HEK293T (cell line): ENCODE measurements around the gene SOCS7.
"Not testable (repeated sequence)": the region's sequence is repeated elsewhere in the genome, so short reads cannot be mapped to it uniquely, and the experiment has no call there.

Source experiments
- CTCF ChIA-PET: fragments of 350-600 bp; formaldehyde crosslinking; extraction: SDS; loops from one replicate; lab custom pipeline; 2021; ENCODE audit warnings: antibody characterized with exemption, inconsistent platforms; lab: Yijun Ruan, JAX
- POLR2A ChIA-PET: fragments of 350-600 bp; formaldehyde crosslinking; extraction: SDS; loops from one replicate; lab custom pipeline; 2020; ENCODE audit warnings: antibody characterized with exemption, inconsistent platforms; lab: Yijun Ruan, JAX
- DNase-seq: peaks from one replicate; pipeline ENCODE4 v3.0.0; 2012; ENCODE audit warnings: mixed read lengths; ENCODE audit errors: extremely low spot score
- ARNT ChIP-seq: fragments of 450-650 bp; IDR thresholded peaks from 2 replicates; pipeline ENCODE4 v1.6.1; 2017; ENCODE audit warnings: mild to moderate bottlenecking
- BHLHE40 ChIP-seq: fragments of 450-650 bp; IDR thresholded peaks from 2 replicates; pipeline ENCODE4 v1.6.1; 2016; ENCODE audit warnings: mild to moderate bottlenecking, moderate library complexity, borderline replicate concordance
- CTBP1 ChIP-seq: fragments of 450-650 bp; IDR thresholded peaks from 2 replicates; pipeline ENCODE4 v1.6.1; 2016; ENCODE audit warnings: borderline replicate concordance
- ELF4 ChIP-seq: fragments of 450-650 bp; IDR thresholded peaks from 2 replicates; pipeline ENCODE4 v1.6.1; 2017; ENCODE audit warnings: antibody characterized with exemption
- FOXA1 ChIP-seq: fragments of 450-650 bp; IDR thresholded peaks from 2 replicates; pipeline ENCODE4 v1.6.1; 2016; ENCODE audit warnings: mild to moderate bottlenecking
- FOXK2 ChIP-seq: fragments of 450-650 bp; IDR thresholded peaks from 2 replicates; pipeline ENCODE4 v1.6.1; 2016; ENCODE audit warnings: mild to moderate bottlenecking
- FOXM1 ChIP-seq: fragments of 450-650 bp; IDR thresholded peaks from 2 replicates; pipeline ENCODE4 v1.6.1; 2017; ENCODE audit warnings: mild to moderate bottlenecking, borderline replicate concordance
- HDGF ChIP-seq: fragments of 450-650 bp; IDR thresholded peaks from 2 replicates; pipeline ENCODE4 v1.6.1; 2017; ENCODE audit warnings: antibody characterized with exemption, borderline replicate concordance
- L3MBTL2 ChIP-seq: fragments of 450-650 bp; conservative IDR thresholded peaks from 2 replicates; pipeline ENCODE4 v1.6.1; 2016; ENCODE audit warnings: mild to moderate bottlenecking
- LEF1 ChIP-seq: fragments of 450-650 bp; IDR thresholded peaks from 2 replicates; pipeline ENCODE4 v1.6.1; 2017; ENCODE audit warnings: mild to moderate bottlenecking, borderline replicate concordance
- NFRKB ChIP-seq: fragments of 450-650 bp; IDR thresholded peaks from 2 replicates; pipeline ENCODE4 v1.6.1; 2016; ENCODE audit warnings: mild to moderate bottlenecking, moderate library complexity
- SP1 ChIP-seq: fragments of 450-650 bp; IDR thresholded peaks from 2 replicates; pipeline ENCODE4 v1.6.1; 2017
- SUZ12 ChIP-seq: fragments of 450-650 bp; IDR thresholded peaks from 2 replicates; pipeline ENCODE4 v1.6.1; 2016; ENCODE audit warnings: mild to moderate bottlenecking
- TARDBP ChIP-seq: fragments of 450-650 bp; IDR thresholded peaks from 2 replicates; pipeline ENCODE4 v1.6.1; 2016
- ZNF384 ChIP-seq: fragments of 450-650 bp; IDR thresholded peaks from 2 replicates; pipeline ENCODE4 v1.6.1; 2016
- TF ChIP-seq, protein P1 (sequence below): fragments of 450-650 bp; IDR thresholded peaks from 2 replicates; pipeline ENCODE4 v1.6.1; 2016

SOCS7 gene

DNA sequence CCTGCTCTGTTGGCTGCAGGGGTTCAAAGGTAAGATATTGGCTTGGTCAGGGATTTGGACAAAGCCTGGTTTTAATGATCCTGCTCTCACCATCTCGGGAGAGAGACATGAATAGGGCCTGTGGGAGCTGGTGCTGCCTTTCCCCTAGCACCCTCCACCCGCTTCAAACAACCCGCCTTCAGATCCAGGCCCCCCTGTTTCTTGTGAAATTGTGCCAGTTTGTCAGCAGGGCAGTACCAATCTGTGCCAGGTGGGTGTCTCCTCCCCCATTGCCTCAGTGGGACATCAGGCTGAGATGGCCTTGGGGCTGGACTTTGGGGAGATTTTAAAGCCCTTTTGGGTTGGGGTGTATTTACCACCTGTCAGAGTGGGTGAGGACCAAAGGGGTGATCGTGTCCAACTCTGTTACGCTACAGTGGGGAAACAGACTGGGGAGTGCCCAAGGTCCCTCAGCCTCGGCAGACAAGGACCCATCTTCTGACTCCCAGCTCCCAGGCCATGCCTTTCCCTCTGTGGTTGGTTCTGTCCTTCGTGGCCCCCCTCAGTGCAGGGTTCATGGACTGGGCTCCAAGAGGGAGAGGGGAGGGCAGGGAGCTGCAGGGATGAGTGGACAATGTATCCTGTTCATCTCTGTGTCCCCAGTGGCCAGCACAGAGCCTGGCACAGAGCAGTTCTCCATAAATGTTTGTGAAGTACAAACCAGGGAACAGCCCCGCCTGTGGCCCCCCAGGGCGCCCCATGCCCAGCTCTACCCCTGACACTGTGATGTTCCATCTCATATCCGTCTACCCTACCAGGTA lies 79.9 kb downstream of the SOCS7 start:
- ChIA-PET CTCF (interaction anchor here (1.3 kb wide), 1 partner anchor 8 kb away, joined by 5 read pairs; no protein-coding TSS in a partner anchor), POLR2A (no interaction called here)
- TF ChIP-seq LEF1 = no peak
- no peak for DNase-seq

DNA sequence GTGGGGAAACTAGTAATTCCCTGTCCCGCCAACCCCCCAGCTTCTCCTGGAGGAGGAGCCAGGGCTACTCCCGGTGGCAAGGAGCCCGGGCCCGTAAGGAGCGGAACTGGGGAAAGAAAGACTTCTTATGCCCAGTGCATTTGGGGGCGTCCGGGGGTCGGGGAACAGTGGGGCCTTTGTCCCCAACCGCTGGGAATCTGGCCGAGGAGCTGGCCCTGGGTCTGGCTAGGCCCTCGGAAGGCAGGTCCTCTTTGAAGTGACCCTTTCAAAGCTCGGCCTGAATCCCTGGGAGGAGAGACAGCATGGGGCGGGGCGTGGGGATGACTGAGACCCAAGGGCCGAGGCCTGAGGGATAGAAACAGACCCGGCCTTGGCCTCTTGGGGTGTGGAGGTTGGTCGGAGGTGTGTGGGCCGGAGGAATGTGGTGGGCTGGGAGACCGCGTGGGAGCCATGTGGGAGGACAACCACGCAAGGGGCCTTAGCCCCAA lies 82.6 kb downstream of the SOCS7 start:
- ChIA-PET CTCF (no interaction called here), POLR2A (interaction anchor here (0.6 to 1.3 kb wide), 2 partner anchors 20 to 83 kb away, joined by 3 read pairs; partner anchors contain the start of gene SOCS7)
- TF ChIP-seq SUZ12 (no peak), ELF4 (no peak), FOXM1 (no peak), BHLHE40 (no peak), L3MBTL2 (no peak), ARNT (no peak), FOXK2 (no peak), HDGF (no peak), NFRKB (no peak)
- TF ChIP-seq, protein P1, sequence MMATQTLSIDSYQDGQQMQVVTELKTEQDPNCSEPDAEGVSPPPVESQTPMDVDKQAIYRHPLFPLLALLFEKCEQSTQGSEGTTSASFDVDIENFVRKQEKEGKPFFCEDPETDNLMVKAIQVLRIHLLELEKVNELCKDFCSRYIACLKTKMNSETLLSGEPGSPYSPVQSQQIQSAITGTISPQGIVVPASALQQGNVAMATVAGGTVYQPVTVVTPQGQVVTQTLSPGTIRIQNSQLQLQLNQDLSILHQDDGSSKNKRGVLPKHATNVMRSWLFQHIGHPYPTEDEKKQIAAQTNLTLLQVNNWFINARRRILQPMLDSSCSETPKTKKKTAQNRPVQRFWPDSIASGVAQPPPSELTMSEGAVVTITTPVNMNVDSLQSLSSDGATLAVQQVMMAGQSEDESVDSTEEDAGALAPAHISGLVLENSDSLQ = no peak
- DNase-seq = no peak

DNA sequence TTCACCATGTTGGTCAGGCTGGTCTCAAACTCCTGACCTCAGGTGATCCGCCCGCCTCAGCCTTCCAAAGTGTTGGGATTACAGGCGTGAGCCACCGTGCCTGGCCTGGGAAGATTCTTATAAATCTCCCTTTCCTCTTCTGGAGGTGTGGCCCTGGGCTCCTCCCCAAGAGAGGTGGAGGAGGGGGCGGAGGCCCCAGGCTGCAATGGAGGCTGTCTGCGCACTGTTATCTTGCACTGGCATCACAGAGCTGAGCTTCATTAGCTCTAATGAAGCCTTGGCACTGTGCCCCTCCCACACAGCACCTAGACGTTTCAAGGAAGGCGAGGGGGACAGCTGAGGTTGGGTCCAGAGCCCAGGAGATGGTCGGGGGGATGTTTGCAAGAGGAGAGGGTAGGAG lies 84.2 kb downstream of the SOCS7 start:
- TF ChIP-seq FOXM1 = no peak
- TF ChIP-seq FOXA1 = no peak
- TF ChIP-seq HDGF = no peak
- no peak for TF ChIP-seq FOXK2
- TF ChIP-seq ELF4 = no peak
- TF ChIP-seq BHLHE40 = no peak
- no peak for TF ChIP-seq SP1
- no peak for TF ChIP-seq ZNF384
- no peak for TF ChIP-seq SUZ12
- TF ChIP-seq L3MBTL2 = no peak
- ChIA-PET POLR2A (no interaction called here), CTCF (no interaction called here)
- DNase-seq = no peak

DNA sequence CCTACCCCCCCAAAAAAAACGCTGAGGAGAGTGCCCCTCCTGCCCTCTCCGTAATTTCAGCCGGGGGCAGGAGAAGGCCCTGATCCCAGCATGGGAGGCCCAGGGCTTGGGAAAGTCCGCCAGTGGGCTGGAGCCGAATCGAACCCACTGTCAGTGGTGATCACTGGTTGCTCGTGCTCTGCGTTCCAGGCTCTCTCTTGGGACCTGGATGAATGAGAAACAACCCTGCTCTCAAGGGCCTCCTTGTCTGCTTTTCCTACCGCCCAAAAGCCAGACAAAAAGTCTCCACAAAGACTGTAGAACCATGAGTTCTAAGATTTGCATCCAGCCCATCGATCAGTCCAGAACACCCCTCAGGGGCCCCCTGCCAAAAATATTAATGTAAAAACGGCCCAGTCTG lies 84.7 kb downstream of the SOCS7 start:
- CTCF ChIA-PET = no interaction called here
- TF ChIP-seq ARNT (no peak), CTBP1 (no peak), NFRKB (no peak), ELF4 (no peak), SUZ12 (no peak), ZNF384 (no peak), HDGF (no peak), LEF1 (no peak), L3MBTL2 (no peak), SP1 (no peak), FOXA1 (no peak), FOXM1 (no peak), FOXK2 (no peak), TARDBP (no peak), BHLHE40 (no peak)
- TF ChIP-seq, protein P1 = no peak
- DNase-seq = no peak
- POLR2A ChIA-PET = no interaction called here

DNA sequence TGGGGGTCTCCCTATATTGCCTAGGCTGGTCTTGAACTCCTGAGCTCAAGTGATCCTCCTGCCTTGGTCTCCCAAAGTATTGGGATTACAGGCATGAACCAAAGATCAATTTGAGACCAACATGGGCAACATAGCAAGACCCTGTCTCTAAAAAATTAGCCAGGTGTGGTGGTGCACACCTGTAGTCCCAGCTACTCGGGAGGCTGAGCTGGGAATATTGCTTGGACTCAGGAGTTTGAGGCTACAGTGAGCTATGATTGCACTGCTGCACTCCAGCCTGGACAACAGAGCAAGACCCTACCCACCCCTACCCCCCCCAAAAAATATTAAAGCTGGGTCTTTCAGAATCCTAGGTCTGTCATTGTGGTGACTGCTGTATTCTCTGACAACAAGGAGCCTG lies 85.7 kb downstream of the SOCS7 start:
- CTCF ChIA-PET, DNase-seq, POLR2A ChIA-PET: not testable (repeated sequence)

DNA sequence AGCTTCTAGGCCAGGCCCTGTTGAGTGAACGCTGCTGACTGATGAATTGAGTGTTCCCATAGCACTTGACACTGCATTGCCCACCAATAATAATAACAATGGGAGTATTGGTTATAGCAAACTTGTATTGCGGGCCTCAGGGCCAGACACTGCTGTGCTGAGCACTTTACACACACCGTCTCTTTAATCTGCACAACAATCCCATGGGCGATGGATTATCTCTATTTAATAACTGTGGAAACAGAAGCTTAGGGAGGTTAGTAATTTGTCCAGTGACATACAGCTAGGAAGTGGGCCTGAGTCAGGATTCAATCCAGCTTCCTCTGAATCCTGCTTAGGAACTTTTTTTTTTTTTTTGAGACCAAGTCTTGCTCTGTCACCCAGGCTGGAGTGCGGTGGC lies 87.8 kb downstream of the SOCS7 start:
- CTCF ChIA-PET = no interaction called here
- DNase-seq = no peak
- POLR2A ChIA-PET = no interaction called here
- TF ChIP-seq L3MBTL2 = no peak
- TF ChIP-seq CTBP1 = no peak
- TF ChIP-seq, protein P1 = no peak
- no peak for TF ChIP-seq BHLHE40
- TF ChIP-seq SP1 = no peak

DNA sequence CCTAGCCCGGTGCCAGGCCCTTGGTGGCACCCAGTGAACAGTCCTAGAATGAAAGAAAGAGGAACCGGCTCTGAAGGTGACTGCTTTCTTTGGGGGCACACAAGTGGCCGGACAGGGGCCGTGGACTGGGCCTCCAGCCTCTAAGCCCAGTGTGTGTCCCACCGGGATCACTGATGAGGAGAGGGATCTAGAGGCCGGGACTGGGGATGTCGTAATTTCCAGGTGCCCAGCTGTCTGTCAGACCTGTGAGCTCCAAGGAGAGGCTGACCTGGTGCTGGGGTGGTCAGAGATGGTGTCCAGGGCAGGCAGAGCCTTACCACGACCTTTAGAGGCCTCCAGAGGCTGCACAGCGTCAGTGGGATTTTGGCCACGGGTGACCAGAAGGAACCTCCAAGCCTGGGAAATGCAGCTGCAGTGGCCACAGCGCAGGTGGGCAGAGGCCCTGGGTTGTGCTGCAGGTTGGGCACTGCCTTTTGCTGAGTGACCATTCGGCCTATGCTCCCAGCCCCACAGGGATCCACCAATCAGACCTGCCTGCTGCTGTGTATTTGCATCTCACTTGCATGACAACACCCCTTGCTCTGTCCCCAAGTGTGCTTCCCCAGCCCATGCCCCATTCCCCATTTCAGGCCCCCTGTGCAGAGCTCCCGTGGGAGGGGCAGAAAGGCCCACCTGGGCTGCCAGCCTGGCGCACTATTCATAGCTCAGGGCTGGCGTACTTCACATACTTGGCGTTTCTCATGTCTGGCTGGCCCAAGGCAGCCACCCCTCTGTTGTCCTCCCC lies 89.2 kb downstream of the SOCS7 start:
- no peak for DNase-seq
- ChIA-PET CTCF (interaction anchor here (0.9 to 1.4 kb wide), 3 partner anchors 17 to 34 kb away, joined by 3 read pairs; no protein-coding TSS in a partner anchor), POLR2A (no interaction called here)
- TF ChIP-seq FOXK2 (no peak), FOXM1 (no peak), SP1 (no peak), TARDBP (no peak), NFRKB (no peak), LEF1 (no peak), CTBP1 (no peak), BHLHE40 (no peak), HDGF (no peak), ARNT (no peak), L3MBTL2 (no peak), FOXA1 (no peak), SUZ12 (no peak)
- TF ChIP-seq, protein P1 = no peak
